ENCODE data around the gene BGN. TPM values are rescaled to one million over a fixed set of nuclear protein-coding genes. Genes with fewer than 3 reads are reported as not detected.

BGN gene
- total and polyA plus RNA-seq, 10 donors: 37.1 to 370 (median 234) TPM

GRCh38 chrX:153492543-153492942, 2.2 kb upstream of the BGN start:
- intact Hi-C loops (cut with DNase I; ENCODE audit: low total_unique reads): no loop called here
- Histone ChIP-seq H3K36me3 (no peaks in the 10 kb centered on the region), H3K4me1 (peaks cover 0 to 31% (median 9%) of the 10 kb centered on the region in 6 donors), H3K27ac (peak overlapping the region in 3 of 8 donors; percentile 28 to 64 (median 30)), H3K9me3 (no peaks in the 10 kb centered on the region), H3K4me3 (no peak overlapping the region), H3K27me3 (replicated peaks in 1 of 7) (peaks cover 0 to 21% (median 0%) of the 10 kb centered on the region in 7 donors)
- whole genome bisulfite sequencing, 5 donors: 66 to 86% (median 76%) methylated on average over 11 to 12 of the region's 12 CpGs
- TF ChIP-seq POLR2A (IDR thresholded peaks at IDR 0.05): no peak
- no peak for TF ChIP-seq POLR2AphosphoS5 (IDR thresholded peaks at IDR 0.05)
- no peak for TF ChIP-seq CTCF (IDR thresholded peaks at IDR 0.05 in 8 of 11, conservative IDR thresholded peaks at IDR 0.05 in 3 of 11)
- DNase-seq: no peak

DNA sequence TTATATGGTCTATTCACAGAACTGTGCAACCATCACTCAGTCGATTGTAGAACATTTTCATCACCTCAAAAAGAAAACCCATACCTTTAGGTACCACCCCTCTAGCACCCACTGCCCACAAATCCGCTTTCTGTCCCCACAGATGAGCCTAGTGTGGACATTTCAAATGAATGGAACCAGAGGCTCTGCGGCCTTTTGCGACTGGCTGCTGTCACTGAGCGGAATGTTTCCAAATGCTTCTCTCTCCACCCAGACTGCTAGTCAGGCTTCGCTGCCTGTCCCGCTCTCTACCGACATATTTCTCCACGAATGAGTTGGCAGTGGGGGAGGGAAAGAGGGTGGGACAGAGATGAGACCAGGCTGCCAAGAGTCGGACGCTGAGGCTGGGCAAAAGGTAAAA, 1.7 kb upstream of the BGN start:
- H3K27ac ChIP-seq: peak overlapping the region in 2 of 8 donors; percentile 62 to 71
- 72 to 87% (median 82%) methylated on average over 11 of the region's 11 CpGs for WGBS, 5 donors
- no peaks in the 10 kb centered on the region for H3K36me3 ChIP-seq
- no peak for TF ChIP-seq CTCF (IDR thresholded peaks at IDR 0.05 in 8 of 11, conservative IDR thresholded peaks at IDR 0.05 in 3 of 11)
- TF ChIP-seq POLR2A (IDR thresholded peaks at IDR 0.05): no peak
- TF ChIP-seq POLR2AphosphoS5 (IDR thresholded peaks at IDR 0.05): no peak
- intact Hi-C loops (cut with DNase I; ENCODE audit: low total_unique reads): no loop called here
- DNase-seq: no peak
- peaks cover 0 to 27% (median 9%) of the 10 kb centered on the region in 6 donors for H3K4me1 ChIP-seq
- H3K27me3 ChIP-seq (replicated peaks in 1 of 7): peaks cover 0 to 21% (median 0%) of the 10 kb centered on the region in 7 donors
- H3K4me3 ChIP-seq: no peak overlapping the region
- H3K9me3 ChIP-seq: no peaks in the 10 kb centered on the region

DNA sequence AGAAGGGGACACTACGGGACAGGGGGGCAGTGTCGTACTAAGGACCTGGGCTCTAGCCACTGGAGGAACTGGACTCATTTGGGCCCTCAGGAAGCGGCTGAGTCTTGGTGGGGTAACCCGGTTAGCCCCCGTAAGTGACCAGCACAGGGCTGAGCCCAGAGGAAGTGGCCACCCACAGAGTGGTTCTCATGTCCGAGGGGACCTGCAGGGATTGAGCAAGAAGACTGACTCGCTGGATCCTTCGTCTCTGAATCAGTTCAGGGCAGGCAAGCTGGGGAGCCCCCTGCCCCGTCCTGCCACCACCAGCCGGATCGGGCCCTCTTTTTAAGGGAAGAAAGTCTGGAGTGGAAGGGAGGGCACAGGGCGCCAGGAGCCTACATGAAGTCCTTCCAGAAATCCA, 719 bp upstream of the BGN start:
- H3K4me1 ChIP-seq: peaks cover 0 to 17% (median 5%) of the 10 kb centered on the region in 6 donors
- H3K27me3 ChIP-seq (replicated peaks in 1 of 7): peaks cover 0 to 21% (median 0%) of the 10 kb centered on the region in 7 donors
- H3K27ac ChIP-seq: peak overlapping the region in 5 of 8 donors; percentile 39 to 71 (median 60)
- no peaks in the 10 kb centered on the region for H3K9me3 ChIP-seq
- no peak for TF ChIP-seq POLR2AphosphoS5 (IDR thresholded peaks at IDR 0.05)
- no peak for TF ChIP-seq POLR2A (IDR thresholded peaks at IDR 0.05)
- TF ChIP-seq CTCF (IDR thresholded peaks at IDR 0.05 in 8 of 11, conservative IDR thresholded peaks at IDR 0.05 in 3 of 11): no peak
- WGBS, 5 donors: 56 to 90% (median 75%) methylated on average over 6 to 12 of the region's 12 CpGs
- H3K4me3 ChIP-seq: no peak overlapping the region
- H3K36me3 ChIP-seq: no peaks in the 10 kb centered on the region
- intact Hi-C loops (cut with DNase I; ENCODE audit: low total_unique reads): no loop called here
- no peak for DNase-seq

- no peak for TF ChIP-seq CTCF (IDR thresholded peaks at IDR 0.05 in 8 of 11, conservative IDR thresholded peaks at IDR 0.05 in 3 of 11)
- TF ChIP-seq POLR2A (IDR thresholded peaks at IDR 0.05): no peak
- TF ChIP-seq POLR2AphosphoS5 (IDR thresholded peaks at IDR 0.05): no peak
Observed at GRCh38 chrX:153495362-153495751, 577 bp downstream of the BGN start.

More at GRCh38 chrX:153495362-153495751, 577 bp downstream of the BGN start:
- 36 to 61% (median 46%) methylated on average over 7 to 17 of the region's 17 CpGs for WGBS, 5 donors
- intact Hi-C loops (cut with DNase I; ENCODE audit: low total_unique reads): no loop called here
- H3K27me3 ChIP-seq (replicated peaks in 1 of 7): peaks cover 0 to 25% (median 0%) of the 10 kb centered on the region in 7 donors
- peaks cover 0 to 17% (median 5%) of the 10 kb centered on the region in 6 donors for H3K4me1 ChIP-seq
- no peaks in the 10 kb centered on the region for H3K9me3 ChIP-seq
- DNase-seq: no peak
- H3K27ac ChIP-seq: peak overlapping the region in 6 of 8 donors; percentile 29 to 71 (median 60)
- H3K4me3 ChIP-seq: peak overlapping the region in 7 of 8 donors; percentile 22 to 52 (median 33)
- H3K36me3 ChIP-seq: no peaks in the 10 kb centered on the region

Measured in spleen (tissue), 11 donors.